Ishikawa (cell line): ENCODE results near the gene RFESD.

Experiments
- CEBPB ChIP-seq: IDR thresholded peaks from 2 replicates; pipeline ENCODE4 v1.6.1; 2012
- CREB1 ChIP-seq: IDR thresholded peaks from 2 replicates; pipeline ENCODE4 v1.6.1; 2012; ENCODE audit warnings: low read depth
- EGR1 ChIP-seq: IDR thresholded peaks from 2 replicates; pipeline ENCODE4 v1.6.1; 2012
- EP300 ChIP-seq: IDR thresholded peaks from 2 replicates; pipeline ENCODE4 v1.6.1; 2012; ENCODE audit warnings: borderline replicate concordance
- FOXM1 ChIP-seq: IDR thresholded peaks from 2 replicates; pipeline ENCODE4 v1.6.1; 2012; ENCODE audit warnings: low read depth, borderline replicate concordance
- MAX ChIP-seq: IDR thresholded peaks from 2 replicates; pipeline ENCODE4 v1.6.1; 2012
- NFIC ChIP-seq: IDR thresholded peaks from 2 replicates; pipeline ENCODE4 v1.6.1; 2012
- RAD21 ChIP-seq: IDR thresholded peaks from 2 replicates; pipeline ENCODE4 v1.6.1; 2012; ENCODE audit warnings: low read depth
- TAF1 ChIP-seq: IDR thresholded peaks from 2 replicates; pipeline ENCODE4 v1.6.1; 2012; ENCODE audit warnings: low read depth, mild to moderate bottlenecking
- TCF12 ChIP-seq: IDR thresholded peaks from 2 replicates; pipeline ENCODE4 v1.6.1; 2012; ENCODE audit warnings: low read depth
- TEAD4 ChIP-seq: IDR thresholded peaks from 2 replicates; pipeline ENCODE4 v1.6.1; 2012
- YY1 ChIP-seq: IDR thresholded peaks from 2 replicates; pipeline ENCODE4 v1.6.1; 2012; ENCODE audit warnings: low read depth
- ZBTB7A ChIP-seq: IDR thresholded peaks from 2 replicates; pipeline ENCODE4 v1.6.1; 2012; ENCODE audit warnings: low read depth
- TF ChIP-seq, protein P1 (sequence below): IDR thresholded peaks from 2 replicates; pipeline ENCODE4 v1.6.1; 2012
- TF ChIP-seq, protein P2 (sequence below): IDR thresholded peaks from 2 replicates; pipeline ENCODE4 v1.6.1; 2012; ENCODE audit warnings: low read depth, mild to moderate bottlenecking

Gene RFESD

GRCh38 chr5:95624368-95624767 is 22.2 kb upstream of the RFESD start:
- TF ChIP-seq, protein P1, sequence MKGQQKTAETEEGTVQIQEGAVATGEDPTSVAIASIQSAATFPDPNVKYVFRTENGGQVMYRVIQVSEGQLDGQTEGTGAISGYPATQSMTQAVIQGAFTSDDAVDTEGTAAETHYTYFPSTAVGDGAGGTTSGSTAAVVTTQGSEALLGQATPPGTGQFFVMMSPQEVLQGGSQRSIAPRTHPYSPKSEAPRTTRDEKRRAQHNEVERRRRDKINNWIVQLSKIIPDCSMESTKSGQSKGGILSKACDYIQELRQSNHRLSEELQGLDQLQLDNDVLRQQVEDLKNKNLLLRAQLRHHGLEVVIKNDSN: no peak
- no peak for TF ChIP-seq ZBTB7A
- TF ChIP-seq TCF12: no peak
- TF ChIP-seq CREB1: no peak
- TF ChIP-seq CEBPB: no peak
- TF ChIP-seq FOXM1: no peak
- TF ChIP-seq NFIC: no peak
- no peak for TF ChIP-seq TAF1
- TF ChIP-seq YY1: no peak
- TF ChIP-seq EGR1: no peak

DNA sequence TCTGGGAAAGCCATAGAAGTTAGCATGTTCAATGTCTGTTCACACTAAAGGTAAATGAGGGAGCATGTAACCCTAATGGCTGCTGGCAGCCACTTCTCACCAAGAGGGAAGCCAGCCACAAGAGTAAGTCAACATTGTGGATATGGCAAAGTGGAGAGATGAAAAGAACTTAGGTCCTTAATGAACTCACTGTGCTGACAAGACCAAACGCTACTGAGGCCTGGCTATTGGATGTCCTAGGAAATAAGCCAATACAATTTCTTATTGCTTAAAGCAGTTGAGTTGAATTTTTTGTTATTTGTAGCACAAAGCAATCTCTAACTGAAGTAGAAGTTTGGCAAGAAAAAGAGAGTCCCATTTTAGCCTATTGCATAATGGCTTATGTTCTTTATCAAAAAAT is 19.9 kb upstream of the RFESD start:
- TF ChIP-seq EP300 (no peak), RAD21 (no peak), CREB1 (no peak), CEBPB (no peak), MAX (no peak), TEAD4 (no peak), EGR1 (no peak), NFIC (no peak), FOXM1 (no peak), TCF12 (no peak), TAF1 (no peak), YY1 (no peak), ZBTB7A (no peak)
- TF ChIP-seq, protein P1: no peak
- TF ChIP-seq, protein P2, sequence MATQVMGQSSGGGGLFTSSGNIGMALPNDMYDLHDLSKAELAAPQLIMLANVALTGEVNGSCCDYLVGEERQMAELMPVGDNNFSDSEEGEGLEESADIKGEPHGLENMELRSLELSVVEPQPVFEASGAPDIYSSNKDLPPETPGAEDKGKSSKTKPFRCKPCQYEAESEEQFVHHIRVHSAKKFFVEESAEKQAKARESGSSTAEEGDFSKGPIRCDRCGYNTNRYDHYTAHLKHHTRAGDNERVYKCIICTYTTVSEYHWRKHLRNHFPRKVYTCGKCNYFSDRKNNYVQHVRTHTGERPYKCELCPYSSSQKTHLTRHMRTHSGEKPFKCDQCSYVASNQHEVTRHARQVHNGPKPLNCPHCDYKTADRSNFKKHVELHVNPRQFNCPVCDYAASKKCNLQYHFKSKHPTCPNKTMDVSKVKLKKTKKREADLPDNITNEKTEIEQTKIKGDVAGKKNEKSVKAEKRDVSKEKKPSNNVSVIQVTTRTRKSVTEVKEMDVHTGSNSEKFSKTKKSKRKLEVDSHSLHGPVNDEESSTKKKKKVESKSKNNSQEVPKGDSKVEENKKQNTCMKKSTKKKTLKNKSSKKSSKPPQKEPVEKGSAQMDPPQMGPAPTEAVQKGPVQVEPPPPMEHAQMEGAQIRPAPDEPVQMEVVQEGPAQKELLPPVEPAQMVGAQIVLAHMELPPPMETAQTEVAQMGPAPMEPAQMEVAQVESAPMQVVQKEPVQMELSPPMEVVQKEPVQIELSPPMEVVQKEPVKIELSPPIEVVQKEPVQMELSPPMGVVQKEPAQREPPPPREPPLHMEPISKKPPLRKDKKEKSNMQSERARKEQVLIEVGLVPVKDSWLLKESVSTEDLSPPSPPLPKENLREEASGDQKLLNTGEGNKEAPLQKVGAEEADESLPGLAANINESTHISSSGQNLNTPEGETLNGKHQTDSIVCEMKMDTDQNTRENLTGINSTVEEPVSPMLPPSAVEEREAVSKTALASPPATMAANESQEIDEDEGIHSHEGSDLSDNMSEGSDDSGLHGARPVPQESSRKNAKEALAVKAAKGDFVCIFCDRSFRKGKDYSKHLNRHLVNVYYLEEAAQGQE: no peak

- TF ChIP-seq RAD21: no peak
- no peak for TF ChIP-seq YY1
- TF ChIP-seq EGR1: no peak
- TF ChIP-seq CEBPB: no peak
- TF ChIP-seq TEAD4: no peak
- no peak for TF ChIP-seq NFIC
- no peak for TF ChIP-seq CREB1
- no peak for TF ChIP-seq TCF12
- no peak for TF ChIP-seq ZBTB7A
- TF ChIP-seq, protein P1: no peak
- TF ChIP-seq, protein P2: no peak
- TF ChIP-seq MAX: no peak
- TF ChIP-seq TAF1: no peak
- TF ChIP-seq FOXM1: no peak
- no peak for TF ChIP-seq EP300
Measured at GRCh38 chr5:95627971-95628810, 18.4 kb upstream of the RFESD start.

DNA sequence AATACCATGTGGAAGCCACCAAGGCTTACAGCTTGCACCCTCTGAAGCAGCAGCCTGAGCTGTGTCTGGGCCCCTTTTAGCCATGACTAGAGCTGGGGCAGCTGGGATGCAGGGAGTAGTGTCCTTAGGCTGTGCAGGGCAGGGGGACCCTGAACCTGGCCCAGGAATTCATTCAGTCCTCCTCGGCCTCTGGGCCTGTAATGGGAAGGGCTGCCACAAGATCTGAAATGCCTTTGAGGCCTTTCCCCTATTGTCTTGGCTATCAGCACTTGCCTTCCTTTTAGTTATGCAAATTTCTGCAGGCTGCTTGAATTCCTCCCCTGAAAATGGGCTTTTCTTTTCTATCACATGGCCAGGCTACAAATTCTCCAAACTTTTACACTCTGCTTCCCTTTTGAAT is 17.6 kb upstream of the RFESD start:
- no peak for TF ChIP-seq TAF1
- TF ChIP-seq, protein P2: no peak
- no peak for TF ChIP-seq MAX
- no peak for TF ChIP-seq ZBTB7A
- no peak for TF ChIP-seq RAD21
